Testis (tissue), 2 donors: ENCODE results near the gene IGF1R.

ENCODE experiments used
- CTCF ChIP-seq, 3 experiments: fragments of 450-650 bp in 2 of 3; fragments of 200-600 bp in 1 of 3; sonication (generic) in 1 of 3; IDR thresholded peaks; one replicate each; pipeline ENCODE4 v1.5.1; 2016 to 2019; ENCODE audit warnings: antibody characterized with exemption in 3 of 3, mild to moderate bottlenecking in 2 of 3, moderate library complexity in 1 of 3
- POLR2A ChIP-seq: fragments of 450-650 bp; IDR thresholded peaks from one replicate; pipeline ENCODE4 v1.6.1; 2017; ENCODE audit warnings: antibody characterized with exemption, mild to moderate bottlenecking, moderate library complexity

- no peak for TF ChIP-seq CTCF (IDR thresholded peaks at IDR 0.05)
- no peak for TF ChIP-seq POLR2A
Observed at GRCh38 chr15:98787194-98787593, 138.9 kb downstream of the IGF1R start.
